ENCODE measurements around the gene SIRT3.
"Not testable (repeated sequence)": the region's sequence is repeated elsewhere in the genome, so short reads cannot be mapped to it uniquely, and the experiment has no call there.

SIRT3 gene

DNA sequence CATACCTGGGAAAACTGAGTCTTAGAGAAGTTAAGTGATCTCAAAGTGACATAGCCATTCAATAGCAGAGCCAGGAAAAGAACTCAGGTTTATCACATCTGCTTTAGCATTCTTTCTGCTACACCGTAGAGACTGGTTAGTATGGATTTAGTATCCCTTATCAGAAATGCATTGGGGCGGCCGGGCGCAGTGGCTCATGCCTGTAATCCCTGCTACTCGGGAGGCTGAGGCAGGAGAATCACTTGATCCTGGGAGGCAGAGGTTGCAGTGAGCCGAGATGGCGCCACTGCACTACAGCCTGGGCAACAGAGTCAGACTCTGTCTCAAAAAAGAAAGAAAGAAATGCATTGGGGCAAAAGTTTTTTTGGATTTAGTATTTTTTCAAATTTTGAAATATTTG is 2.2 kb upstream of the SIRT3 start:
- not testable (repeated sequence) for DNase-seq

- DNase-seq = peak; percentile 77
These were observed 929 bp upstream of the SIRT3 start, which contains the start of gene PSMD13 for GRCh38 chr11:236774-237767. Gene PSMD13 (plus strand): TSS chr11:236976. CDS start chr11:237050, 74 bp downstream.

DNA sequence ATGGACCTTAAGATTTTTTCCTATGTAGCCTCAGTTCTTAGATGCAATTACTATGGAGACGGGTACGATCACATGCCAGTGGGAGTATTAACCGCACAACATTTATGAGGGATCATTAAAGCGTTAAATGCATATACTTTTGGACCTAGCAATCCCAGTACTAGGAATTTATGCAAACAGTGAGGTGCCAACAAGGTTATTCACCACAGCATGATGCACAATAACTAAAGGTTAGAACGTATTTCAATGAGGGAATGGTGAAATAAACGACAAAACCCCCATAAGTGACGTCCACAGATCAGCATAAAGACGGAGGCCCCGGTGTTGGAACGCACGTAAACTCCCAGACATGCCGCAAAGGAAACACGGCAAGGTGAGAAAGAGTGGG is 539 bp downstream of the SIRT3 start:
- DNase-seq = peak; percentile 65

DNA sequence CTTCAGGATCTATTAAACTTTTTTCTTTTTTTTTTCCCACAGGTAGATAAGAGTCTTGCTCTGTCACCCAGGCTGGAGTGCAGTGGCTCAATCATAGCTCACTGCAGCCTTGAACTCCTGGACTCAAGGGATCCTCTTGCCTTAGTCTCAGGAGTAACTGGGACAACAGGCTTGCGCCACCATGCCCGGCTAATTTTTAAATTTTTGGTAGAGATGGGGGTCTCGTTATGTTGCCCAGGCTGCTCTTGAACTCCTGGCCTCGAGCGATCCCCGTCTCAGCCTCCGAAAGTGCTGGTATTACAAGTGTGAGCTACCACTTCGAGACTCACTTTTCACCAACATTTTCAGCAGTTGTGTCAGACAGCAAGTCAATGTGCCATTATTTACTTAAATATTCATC is 962 bp downstream of the SIRT3 start:
- no peak for DNase-seq

- DNase-seq = no peak
These were observed 3.2 kb downstream of the SIRT3 start for GRCh38 chr11:232783-233565.

- DNase-seq = no peak
These were observed 5.7 kb downstream of the SIRT3 start for GRCh38 chr11:230431-230830.

DNA sequence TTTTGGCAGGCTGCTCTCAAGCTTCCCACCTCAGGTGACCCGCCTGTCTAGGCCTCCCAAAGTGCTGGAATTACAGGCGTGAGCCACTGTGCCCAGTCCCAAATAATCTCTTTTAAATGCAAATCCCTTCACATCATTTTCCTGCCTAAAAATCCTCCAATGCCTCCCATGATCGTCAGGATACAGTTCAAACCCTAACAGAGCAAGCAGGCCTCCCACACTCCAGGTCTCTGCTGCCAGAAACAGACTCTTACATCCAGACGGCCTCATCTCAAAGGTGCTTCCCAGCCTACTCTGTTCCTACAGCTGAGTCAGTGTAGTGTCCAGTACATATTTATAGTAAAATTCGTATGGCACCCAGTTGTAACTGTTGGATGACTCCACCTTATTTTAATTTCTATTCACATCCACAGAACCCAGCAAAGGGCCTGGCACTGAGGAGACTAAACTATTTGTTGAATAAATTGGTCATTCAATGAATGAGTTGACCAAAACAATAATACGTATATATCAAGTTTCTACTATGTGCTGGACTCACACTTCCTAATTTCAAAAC is 8.2 kb downstream of the SIRT3 start:
- DNase-seq = no peak

- no peak for DNase-seq
These were observed 10.2 kb downstream of the SIRT3 start for GRCh38 chr11:225734-226453.

GRCh38 chr11:224424-224823 is 11.7 kb downstream of the SIRT3 start:
- DNase-seq = no peak

DNA sequence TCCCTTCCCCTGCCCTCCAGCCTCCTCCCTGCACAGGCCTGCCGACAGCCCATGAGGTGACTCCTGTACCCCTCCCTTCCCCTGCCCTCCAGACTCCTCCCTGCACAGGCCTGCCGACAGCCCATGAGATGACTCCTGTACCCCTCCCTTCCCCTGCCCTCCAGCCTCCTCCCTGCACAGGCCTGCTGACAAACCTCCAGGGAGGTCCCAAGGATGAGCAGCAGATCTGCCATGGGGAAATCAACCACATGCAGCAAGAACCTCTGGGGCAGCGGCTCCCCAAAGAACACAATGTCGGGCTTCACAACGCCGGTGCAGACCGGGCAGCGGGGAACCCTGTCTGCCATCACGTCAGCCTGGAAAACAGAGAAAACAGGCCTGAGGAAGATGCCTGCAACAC is 12.3 kb downstream of the SIRT3 start:
- DNase-seq = no peak

- DNase-seq = no peak
These were observed 12.9 kb downstream of the SIRT3 start for GRCh38 chr11:223026-223789.

GRCh38 chr11:221998-222789 is 13.9 kb downstream of the SIRT3 start:
- no peak for DNase-seq

DNA sequence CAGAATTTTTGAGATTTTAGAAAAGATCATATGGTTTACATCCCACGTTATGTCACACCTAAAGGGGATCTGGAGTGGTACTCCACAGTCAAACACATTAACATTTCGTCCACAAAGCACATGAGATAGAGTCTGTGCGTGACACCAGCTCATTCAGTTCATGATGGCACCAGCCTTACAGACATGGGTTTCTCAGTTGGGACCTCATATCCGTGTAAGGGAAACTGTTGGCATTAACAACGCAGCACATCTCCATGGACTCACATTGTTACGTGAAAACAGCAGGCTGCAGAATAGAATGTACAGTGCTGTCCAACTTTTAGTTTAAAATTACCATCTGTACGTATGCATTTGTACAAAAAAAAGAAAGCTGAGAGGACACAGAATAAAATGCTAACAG is 14.6 kb downstream of the SIRT3 start:
- no peak for DNase-seq

DNA sequence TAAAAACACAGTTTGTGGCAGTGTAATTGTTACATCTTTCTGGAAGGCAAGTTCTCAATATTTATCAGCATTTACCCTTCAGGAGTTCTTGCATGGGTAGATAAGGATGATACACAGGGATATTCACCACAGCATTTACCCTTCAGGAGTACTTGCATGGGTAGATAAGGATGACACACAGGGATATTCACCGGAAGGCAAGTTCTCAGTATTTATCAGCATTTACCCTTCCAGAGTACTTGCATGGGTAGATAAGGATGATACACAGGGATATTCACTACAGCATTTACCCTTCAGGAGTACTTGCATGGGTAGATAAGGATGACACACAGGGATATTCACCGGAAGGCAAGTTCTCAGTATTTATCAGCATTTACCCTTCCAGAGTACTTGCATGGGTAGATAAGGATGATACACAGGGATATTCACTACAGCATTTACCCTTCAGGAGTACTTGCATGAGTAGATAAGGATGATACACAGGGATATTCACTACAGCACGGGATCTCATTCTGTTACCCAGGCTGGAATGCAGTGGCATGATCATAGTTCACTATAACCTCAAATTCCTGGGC is 15.4 kb downstream of the SIRT3 start:
- DNase-seq = not testable (repeated sequence)

DNA sequence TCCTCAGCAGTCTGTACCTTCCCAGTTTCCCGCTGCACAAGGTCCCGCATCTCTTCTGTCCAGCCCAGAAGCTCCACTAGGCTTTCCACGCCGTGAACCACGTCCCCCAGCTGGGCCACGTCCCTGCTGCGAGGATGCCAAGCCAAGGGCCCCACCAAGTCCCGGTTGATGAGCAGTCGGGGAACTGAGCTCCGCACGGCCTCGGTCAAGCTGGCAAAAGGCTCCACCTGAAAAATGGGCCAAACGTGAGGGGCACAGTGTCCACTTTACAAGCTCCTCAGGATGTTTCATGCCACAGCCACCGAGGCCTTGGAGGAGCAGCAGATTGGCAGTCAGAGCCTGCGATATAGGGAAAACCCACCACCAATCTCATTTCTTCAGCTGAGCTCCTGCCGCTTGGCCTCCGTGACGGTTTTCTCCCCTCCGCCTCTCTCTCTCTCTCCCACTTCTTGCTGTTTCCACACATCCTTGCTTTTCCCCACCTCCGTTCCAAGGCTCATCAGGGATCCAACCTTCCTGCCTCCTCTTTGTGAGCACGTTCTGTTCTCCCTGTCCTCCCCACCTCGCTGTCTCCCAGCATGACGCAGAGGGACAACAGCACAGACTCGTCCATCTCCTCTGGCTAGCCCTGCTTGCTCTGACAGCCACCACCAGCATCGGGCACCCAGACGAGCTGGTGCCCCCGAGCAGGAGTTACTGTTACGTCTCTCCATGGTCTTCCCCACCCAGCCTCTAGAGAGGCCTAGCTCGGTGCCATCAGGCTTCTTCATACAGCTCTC is 17.1 kb downstream of the SIRT3 start:
- no peak for DNase-seq

GRCh38 chr11:217704-218103 is 18.4 kb downstream of the SIRT3 start:
- no peak for DNase-seq

GRCh38 chr11:216081-216974 is 19.8 kb downstream of the SIRT3 start:
- no peak for DNase-seq

DNA sequence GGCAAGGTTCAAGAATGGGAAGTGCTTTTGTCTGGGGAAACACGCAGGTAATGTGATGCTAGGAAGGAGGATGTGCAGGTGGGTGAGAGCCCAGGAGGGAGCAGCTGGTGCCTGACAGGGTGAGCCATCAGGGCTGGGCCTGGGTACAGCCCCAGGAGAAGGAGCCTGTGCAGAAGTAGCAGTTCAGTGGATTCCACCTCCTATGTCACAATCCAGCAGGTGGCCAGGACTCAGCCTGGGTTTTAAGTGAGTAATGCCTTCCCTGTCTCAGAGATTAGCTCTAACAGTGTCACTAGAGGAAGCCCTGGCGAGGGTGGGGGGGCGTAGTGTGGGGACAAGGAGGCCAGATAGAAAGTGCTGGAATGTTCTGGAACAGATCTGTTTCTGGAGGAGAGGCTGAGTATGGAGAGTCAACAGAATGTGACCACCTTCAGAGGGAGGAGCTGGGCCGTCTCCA is 20.5 kb downstream of the SIRT3 start:
- DNase-seq = no peak

- no peak for DNase-seq
These were observed 22.1 kb downstream of the SIRT3 start for GRCh38 chr11:214083-214482.
